Breast epithelium (tissue), 4 donors: ENCODE measurements around the gene F8. TPM values are rescaled to one million over a fixed set of nuclear protein-coding genes. Genes with fewer than 3 reads are reported as not detected.
"Not testable (repeated sequence)": the region's sequence is repeated elsewhere in the genome, so short reads cannot be mapped to it uniquely, and the experiment has no call there.

Source experiments
- DNase-seq, 2 donors: peaks; one replicate each; pipeline ENCODE4 v3.0.0-alpha.2; 2019; ENCODE audit warnings: low spot score in 2 of 2
- H3K27ac ChIP-seq, 2 donors: fragments of 200-600 bp; sonication (generic) in 1 of 2; one replicate each; pipeline ENCODE4 v1.5.1; 2016 to 2019; ENCODE audit warnings: mild to moderate bottlenecking in 1 of 2
- H3K27me3 ChIP-seq, 2 donors: fragments of 200-600 bp; sonication (generic) in 1 of 2; one replicate each; pipeline versions ENCODE4 v1.5.1 to v1.6.0; 2017 to 2019; ENCODE audit warnings: control low read depth in 1 of 2, mild to moderate bottlenecking in 1 of 2
- H3K36me3 ChIP-seq: fragments of 200-600 bp; one replicate; pipeline ENCODE4 v1.5.1; 2019
- H3K4me1 ChIP-seq, 2 donors: fragments of 200-600 bp; sonication (generic); one replicate each; pipeline ENCODE4 v1.5.1; 2016 to 2019; ENCODE audit warnings: control low read depth in 1 of 2
- H3K4me3 ChIP-seq, 3 donors: fragments of 200-600 bp; sonication (generic); 1 replicate in 2 of 3; 2 replicates in 1 of 3; pipeline ENCODE4 v1.5.1; 2016 to 2019; ENCODE audit warnings: mild to moderate bottlenecking in 3 of 3, moderate library complexity in 2 of 3
- H3K9me3 ChIP-seq, 2 donors: fragments of 200-600 bp; sonication (generic) in 1 of 2; one replicate each; pipeline ENCODE4 v1.5.1; 2016 to 2019; ENCODE audit warnings: control low read depth in 1 of 2
- CTCF ChIP-seq, 3 donors: fragments of 450-650 bp; IDR thresholded peaks; one replicate each; pipeline ENCODE4 v1.5.1; 2016 to 2017; ENCODE audit warnings: antibody characterized with exemption in 3 of 3, mild to moderate bottlenecking in 3 of 3, moderate library complexity in 3 of 3
- POLR2A ChIP-seq: fragments of 450-650 bp; IDR thresholded peaks from one replicate; pipeline ENCODE4 v1.6.1; 2016; ENCODE audit warnings: antibody characterized with exemption, mild to moderate bottlenecking, moderate library complexity
- POLR2AphosphoS5 ChIP-seq, 3 donors: sonication (generic); formaldehyde crosslinking; IDR thresholded peaks; one replicate each; pipeline ENCODE4 v1.6.1; 2017; ENCODE audit warnings: antibody characterized with exemption in 3 of 3
- intact Hi-C: fragments of 100-400 bp; cut with DNase I; formaldehyde crosslinking; loops from one replicate; pipeline ENCODE4 v1.15.1; 2023; ENCODE audit warnings: low total_unique reads
- total RNA-seq, 3 donors: library from RNA; depleted of rRNA; stranded (reverse); fragments of >200 nt; gene quantifications; one replicate each; pipeline ENCODE4 v1.1.0, GENCODE V29; 2016

Gene F8
- total RNA-seq, 3 donors from 2014 or later, result 14.6 to 30.2 (median 16.1) TPM

- no peaks in the 10 kb centered on the region for H3K27me3 ChIP-seq
- no peak overlapping the region for H3K27ac ChIP-seq
- peak; percentile 41 to 61 for DNase-seq
- no peaks in the 10 kb centered on the region for H3K36me3 ChIP-seq
- H3K9me3 ChIP-seq, result no peaks in the 10 kb centered on the region
- TF ChIP-seq POLR2A (no peak), POLR2AphosphoS5 (IDR thresholded peaks at IDR 0.05) (no peak), CTCF (IDR thresholded peaks at IDR 0.05) (peak; percentile 36 to 65 (median 54))
- peak overlapping the region; percentile 35 to 64 (median 46) for H3K4me3 ChIP-seq
- H3K4me1 ChIP-seq, result no peaks in the 10 kb centered on the region
- intact Hi-C loops, result no loop called here
Observed at GRCh38 chrX:154980330-154981115, 42.0 kb downstream of the F8 start.

GRCh38 chrX:154979629-154980028, 42.9 kb downstream of the F8 start:
- TF ChIP-seq POLR2A, result no peak
- no peak for TF ChIP-seq POLR2AphosphoS5 (IDR thresholded peaks at IDR 0.05)
- TF ChIP-seq CTCF (IDR thresholded peaks at IDR 0.05), result no peak
- Histone ChIP-seq H3K4me3 (no peak overlapping the region), H3K27me3 (no peaks in the 10 kb centered on the region), H3K4me1 (no peaks in the 10 kb centered on the region), H3K36me3 (no peaks in the 10 kb centered on the region), H3K9me3 (no peaks in the 10 kb centered on the region), H3K27ac (no peak overlapping the region)
- no peak for DNase-seq
- intact Hi-C loops, result no loop called here

GRCh38 chrX:154968353-154968752, 54.2 kb downstream of the F8 start:
- Histone ChIP-seq H3K27me3 (no peaks in the 10 kb centered on the region), H3K27ac (no peak overlapping the region), H3K36me3 (no peaks in the 10 kb centered on the region), H3K4me1 (no peaks in the 10 kb centered on the region), H3K9me3 (no peaks in the 10 kb centered on the region), H3K4me3 (no peak overlapping the region)
- no peak for DNase-seq
- no peak for TF ChIP-seq POLR2A
- TF ChIP-seq CTCF (IDR thresholded peaks at IDR 0.05), result no peak
- TF ChIP-seq POLR2AphosphoS5 (IDR thresholded peaks at IDR 0.05), result no peak
- intact Hi-C loops, result no loop called here

- no peak for TF ChIP-seq POLR2A
- TF ChIP-seq CTCF (IDR thresholded peaks at IDR 0.05), result no peak
- TF ChIP-seq POLR2AphosphoS5 (IDR thresholded peaks at IDR 0.05), result no peak
- H3K27me3 ChIP-seq, result no peaks in the 10 kb centered on the region
- intact Hi-C loops, result no loop called here
- no peaks in the 10 kb centered on the region for H3K9me3 ChIP-seq
- no peak for DNase-seq
- no peak overlapping the region for H3K27ac ChIP-seq
- H3K4me1 ChIP-seq, result no peaks in the 10 kb centered on the region
- no peaks in the 10 kb centered on the region for H3K36me3 ChIP-seq
- H3K4me3 ChIP-seq, result no peak overlapping the region
Observed at GRCh38 chrX:154967603-154968002, 54.9 kb downstream of the F8 start.

- intact Hi-C loops, result no loop called here
- H3K9me3 ChIP-seq, result no peaks in the 10 kb centered on the region
- no peak overlapping the region for H3K4me3 ChIP-seq
- DNase-seq, result no peak
- TF ChIP-seq POLR2AphosphoS5 (IDR thresholded peaks at IDR 0.05), result no peak
- TF ChIP-seq POLR2A, result no peak
- TF ChIP-seq CTCF (IDR thresholded peaks at IDR 0.05), result no peak
- no peaks in the 10 kb centered on the region for H3K4me1 ChIP-seq
- H3K27ac ChIP-seq, result no peak overlapping the region
- no peaks in the 10 kb centered on the region for H3K36me3 ChIP-seq
- no peaks in the 10 kb centered on the region for H3K27me3 ChIP-seq
Observed at GRCh38 chrX:154961947-154962346, 60.6 kb downstream of the F8 start.

- H3K27ac ChIP-seq, H3K4me1 ChIP-seq, H3K36me3 ChIP-seq, DNase-seq, H3K27me3 ChIP-seq, intact Hi-C loops, H3K4me3 ChIP-seq: not testable (repeated sequence)
- H3K9me3 ChIP-seq, result peaks cover 5 to 16% of the 10 kb centered on the region in 2 donors
Observed at GRCh38 chrX:154955799-154956198, 66.7 kb downstream of the F8 start.

GRCh38 chrX:154939265-154939664, 83.3 kb downstream of the F8 start:
- DNase-seq, H3K9me3 ChIP-seq, H3K36me3 ChIP-seq, H3K27ac ChIP-seq, intact Hi-C loops, H3K4me1 ChIP-seq, H3K27me3 ChIP-seq, H3K4me3 ChIP-seq: not testable (repeated sequence)

- H3K9me3 ChIP-seq, H3K36me3 ChIP-seq, intact Hi-C loops, H3K27me3 ChIP-seq, H3K4me1 ChIP-seq, DNase-seq, H3K27ac ChIP-seq, H3K4me3 ChIP-seq: not testable (repeated sequence)
Observed at GRCh38 chrX:154924771-154925170, 97.8 kb downstream of the F8 start.
